ENCODE data around the gene KRTAP12-4.

The KRTAP12-4 gene

DNA sequence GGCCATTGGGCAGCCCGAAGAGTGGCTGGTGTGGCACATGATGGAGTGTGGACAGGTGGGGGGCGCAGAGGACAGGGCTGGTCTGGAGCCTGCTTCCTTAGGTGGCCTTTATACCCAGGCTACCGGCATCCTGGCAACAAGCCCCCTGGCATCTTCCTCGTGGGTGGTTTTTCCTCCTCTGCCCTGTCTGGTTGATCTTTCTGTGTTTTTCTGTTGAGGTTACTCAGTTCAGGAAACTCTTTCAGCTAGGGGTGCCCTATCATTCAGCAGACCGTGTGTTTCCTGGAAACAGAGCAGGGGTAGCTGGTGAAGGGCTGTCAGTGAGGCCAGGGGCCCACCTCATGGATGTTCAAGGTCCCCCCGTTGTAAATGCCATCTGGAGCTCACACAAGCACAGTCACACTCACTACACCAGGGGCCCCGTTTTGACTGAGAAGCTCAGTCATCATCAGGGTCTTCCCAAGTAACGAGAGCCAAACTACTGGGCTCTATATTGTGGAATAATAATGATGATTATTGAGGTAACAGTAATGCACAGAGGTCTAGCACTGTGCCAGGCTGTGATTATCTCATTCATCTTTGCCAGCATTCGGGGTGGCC, at the start of gene KRTAP12-4:
Gene KRTAP12-4 (minus strand): TSS at position 84 of the 600 bp plus-strand sequence. CDS start 45 bp downstream, at position 39.
- no peak for DNase-seq (ENCODE audit: low read depth)
- no peak within 1 kb of the TSS for H3K4me3 ChIP-seq (ENCODE audit: low read length)
- TF ChIP-seq, protein P1, sequence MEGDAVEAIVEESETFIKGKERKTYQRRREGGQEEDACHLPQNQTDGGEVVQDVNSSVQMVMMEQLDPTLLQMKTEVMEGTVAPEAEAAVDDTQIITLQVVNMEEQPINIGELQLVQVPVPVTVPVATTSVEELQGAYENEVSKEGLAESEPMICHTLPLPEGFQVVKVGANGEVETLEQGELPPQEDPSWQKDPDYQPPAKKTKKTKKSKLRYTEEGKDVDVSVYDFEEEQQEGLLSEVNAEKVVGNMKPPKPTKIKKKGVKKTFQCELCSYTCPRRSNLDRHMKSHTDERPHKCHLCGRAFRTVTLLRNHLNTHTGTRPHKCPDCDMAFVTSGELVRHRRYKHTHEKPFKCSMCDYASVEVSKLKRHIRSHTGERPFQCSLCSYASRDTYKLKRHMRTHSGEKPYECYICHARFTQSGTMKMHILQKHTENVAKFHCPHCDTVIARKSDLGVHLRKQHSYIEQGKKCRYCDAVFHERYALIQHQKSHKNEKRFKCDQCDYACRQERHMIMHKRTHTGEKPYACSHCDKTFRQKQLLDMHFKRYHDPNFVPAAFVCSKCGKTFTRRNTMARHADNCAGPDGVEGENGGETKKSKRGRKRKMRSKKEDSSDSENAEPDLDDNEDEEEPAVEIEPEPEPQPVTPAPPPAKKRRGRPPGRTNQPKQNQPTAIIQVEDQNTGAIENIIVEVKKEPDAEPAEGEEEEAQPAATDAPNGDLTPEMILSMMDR (conservative IDR thresholded peaks at IDR 0.05; ENCODE audit: low read length) = no peak

DNA sequence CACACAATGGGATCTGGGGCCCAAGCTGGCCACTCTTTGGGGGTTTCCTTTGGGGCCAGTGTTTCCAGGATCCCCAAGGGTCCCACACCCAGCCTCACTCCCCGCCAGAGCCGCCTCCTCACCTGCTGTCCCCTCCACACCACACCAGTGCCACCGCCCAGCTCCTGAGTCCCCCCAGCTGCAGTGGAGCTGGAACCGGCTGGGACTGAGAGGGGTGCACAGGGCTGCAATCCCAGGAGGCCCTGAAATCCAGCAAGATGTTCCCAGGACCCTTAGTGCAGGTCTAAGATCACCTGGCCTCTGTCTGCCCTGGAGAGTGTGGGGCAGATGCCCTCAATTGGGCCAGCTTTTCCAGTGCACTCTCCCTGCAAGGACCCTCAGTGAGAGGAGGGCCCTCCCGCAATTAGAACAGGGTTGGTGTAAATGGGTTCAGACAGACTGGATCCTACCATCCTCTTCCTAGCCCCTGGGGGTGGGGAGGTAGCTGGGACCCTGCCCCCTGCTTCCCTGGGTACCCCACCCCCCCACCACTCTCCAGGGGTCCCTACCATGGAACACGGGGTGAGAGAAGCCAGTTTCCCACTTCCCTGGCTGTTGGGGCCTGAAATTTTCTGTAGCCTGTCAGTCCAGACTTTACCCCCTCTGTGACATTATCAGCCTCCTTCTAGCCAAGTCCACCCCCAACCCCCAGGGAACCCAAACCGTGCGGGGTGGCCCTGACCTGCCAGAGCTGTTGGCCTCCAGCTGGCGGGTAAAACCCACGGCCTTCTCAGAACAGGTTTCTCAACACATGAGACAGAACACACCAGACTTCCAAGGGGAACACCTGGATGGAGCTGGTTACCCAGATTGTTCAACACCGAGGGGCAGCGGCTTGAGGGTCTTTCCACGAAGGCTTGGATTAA, 49.5 kb upstream of the KRTAP12-4 start:
- no peak overlapping the region for H3K4me3 ChIP-seq (ENCODE audit: low read length)
- no peak for DNase-seq (ENCODE audit: low read depth)
- TF ChIP-seq, protein P1 (conservative IDR thresholded peaks at IDR 0.05; ENCODE audit: low read length) = no peak

GRCh38 chr21:44702973-44703730, 48.7 kb upstream of the KRTAP12-4 start:
- no peak overlapping the region for H3K4me3 ChIP-seq (ENCODE audit: low read length)
- TF ChIP-seq, protein P1 (conservative IDR thresholded peaks at IDR 0.05; ENCODE audit: low read length) = no peak
- no peak for DNase-seq (ENCODE audit: low read depth)

- TF ChIP-seq, protein P1 (conservative IDR thresholded peaks at IDR 0.05; ENCODE audit: low read length) = no peak
- no peak for DNase-seq (ENCODE audit: low read depth)
- no peak overlapping the region for H3K4me3 ChIP-seq (ENCODE audit: low read length)
Measured at GRCh38 chr21:44702111-44702972, 47.9 kb upstream of the KRTAP12-4 start.

DNA sequence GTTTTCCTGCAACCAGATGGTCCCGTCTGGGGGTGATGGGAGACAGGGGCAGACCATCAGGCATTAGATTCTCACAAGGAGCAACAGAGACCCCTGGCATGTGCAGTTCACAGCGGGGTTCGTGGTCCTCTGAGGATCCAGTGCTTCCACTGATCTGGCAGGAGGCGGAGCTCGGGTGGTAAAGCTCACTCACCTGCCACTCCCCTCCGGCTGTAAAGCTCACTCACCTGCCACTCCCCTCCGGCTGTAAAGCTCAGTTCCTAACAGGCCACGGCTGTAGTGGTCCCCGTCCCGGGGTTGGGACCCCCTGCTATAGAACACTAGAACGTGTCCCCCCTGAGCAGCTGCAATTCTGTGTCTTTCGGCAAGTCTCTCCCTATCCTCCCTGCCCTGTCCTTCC, 47.1 kb upstream of the KRTAP12-4 start:
- no peak for DNase-seq (ENCODE audit: low read depth)
- H3K4me3 ChIP-seq (ENCODE audit: low read length) = no peak overlapping the region
- TF ChIP-seq, protein P1 (conservative IDR thresholded peaks at IDR 0.05; ENCODE audit: low read length) = no peak

- DNase-seq (ENCODE audit: low read depth) = no peak
- TF ChIP-seq, protein P1 (conservative IDR thresholded peaks at IDR 0.05; ENCODE audit: low read length) = no peak
- H3K4me3 ChIP-seq (ENCODE audit: low read length) = no peak overlapping the region
Measured at GRCh38 chr21:44701023-44701400, 46.6 kb upstream of the KRTAP12-4 start.

All from AG10803 (cell line).